ENCODE results near the gene PGS1.

- TF ChIP-seq, protein P1, sequence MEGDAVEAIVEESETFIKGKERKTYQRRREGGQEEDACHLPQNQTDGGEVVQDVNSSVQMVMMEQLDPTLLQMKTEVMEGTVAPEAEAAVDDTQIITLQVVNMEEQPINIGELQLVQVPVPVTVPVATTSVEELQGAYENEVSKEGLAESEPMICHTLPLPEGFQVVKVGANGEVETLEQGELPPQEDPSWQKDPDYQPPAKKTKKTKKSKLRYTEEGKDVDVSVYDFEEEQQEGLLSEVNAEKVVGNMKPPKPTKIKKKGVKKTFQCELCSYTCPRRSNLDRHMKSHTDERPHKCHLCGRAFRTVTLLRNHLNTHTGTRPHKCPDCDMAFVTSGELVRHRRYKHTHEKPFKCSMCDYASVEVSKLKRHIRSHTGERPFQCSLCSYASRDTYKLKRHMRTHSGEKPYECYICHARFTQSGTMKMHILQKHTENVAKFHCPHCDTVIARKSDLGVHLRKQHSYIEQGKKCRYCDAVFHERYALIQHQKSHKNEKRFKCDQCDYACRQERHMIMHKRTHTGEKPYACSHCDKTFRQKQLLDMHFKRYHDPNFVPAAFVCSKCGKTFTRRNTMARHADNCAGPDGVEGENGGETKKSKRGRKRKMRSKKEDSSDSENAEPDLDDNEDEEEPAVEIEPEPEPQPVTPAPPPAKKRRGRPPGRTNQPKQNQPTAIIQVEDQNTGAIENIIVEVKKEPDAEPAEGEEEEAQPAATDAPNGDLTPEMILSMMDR (conservative IDR thresholded peaks at IDR 0.05; ENCODE audit: low read length) = no peak
- TF ChIP-seq EZH2phosphoT487 (IDR thresholded peaks at IDR 0.05; ENCODE audit: borderline replicate concordance, low read depth, low read length) = peak; percentile 90; the same call in 1 of the 2 replicates
These were observed 19.0 kb upstream of the PGS1 start for GRCh38 chr17:78359321-78359996.
